Measurements from ENCODE around the gene FADS6.
"Not testable (repeated sequence)": the region's sequence is repeated elsewhere in the genome, so short reads cannot be mapped to it uniquely, and the experiment has no call there.

FADS6 gene

DNA sequence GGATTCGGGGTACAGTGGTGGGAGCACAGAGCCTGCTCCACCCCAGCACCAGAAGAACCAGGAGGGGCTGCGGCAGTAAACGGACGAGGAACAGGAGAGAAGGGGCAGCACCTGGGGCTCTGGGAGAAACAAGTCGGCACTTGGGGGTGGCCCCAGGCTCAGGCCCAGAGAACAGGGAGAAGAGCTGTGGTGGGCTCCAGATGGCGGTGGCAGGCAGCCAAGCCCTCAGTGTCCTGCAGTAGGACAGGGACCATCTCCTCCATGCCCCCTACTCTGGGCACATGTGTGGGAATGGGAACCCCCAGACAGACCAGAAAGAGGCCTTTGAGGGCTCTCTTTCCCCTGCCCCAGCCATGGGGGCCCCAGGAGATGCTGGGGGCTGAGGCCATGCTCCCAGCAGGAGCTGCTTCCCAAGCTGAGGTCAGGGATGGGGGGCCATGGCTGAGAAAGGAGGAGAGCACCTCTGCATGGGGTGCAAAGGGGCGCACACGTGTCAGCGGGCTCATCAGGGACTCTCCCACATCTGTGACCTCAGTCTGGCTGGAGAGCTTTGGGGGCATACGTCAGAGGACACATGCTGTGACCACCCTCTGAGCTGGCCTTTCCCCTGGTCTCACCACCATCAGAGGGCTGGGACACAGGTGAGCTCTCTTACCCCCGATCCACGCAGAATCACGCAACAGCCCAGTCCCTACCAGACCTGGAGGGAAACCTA is 22.9 kb upstream of the FADS6 start:
- H3K4me3 ChIP-seq (ENCODE audit: low read depth, low read length), result no peak overlapping the region
- DNase-seq (ENCODE audit: low read depth), result no peak
- TF ChIP-seq, protein P1, sequence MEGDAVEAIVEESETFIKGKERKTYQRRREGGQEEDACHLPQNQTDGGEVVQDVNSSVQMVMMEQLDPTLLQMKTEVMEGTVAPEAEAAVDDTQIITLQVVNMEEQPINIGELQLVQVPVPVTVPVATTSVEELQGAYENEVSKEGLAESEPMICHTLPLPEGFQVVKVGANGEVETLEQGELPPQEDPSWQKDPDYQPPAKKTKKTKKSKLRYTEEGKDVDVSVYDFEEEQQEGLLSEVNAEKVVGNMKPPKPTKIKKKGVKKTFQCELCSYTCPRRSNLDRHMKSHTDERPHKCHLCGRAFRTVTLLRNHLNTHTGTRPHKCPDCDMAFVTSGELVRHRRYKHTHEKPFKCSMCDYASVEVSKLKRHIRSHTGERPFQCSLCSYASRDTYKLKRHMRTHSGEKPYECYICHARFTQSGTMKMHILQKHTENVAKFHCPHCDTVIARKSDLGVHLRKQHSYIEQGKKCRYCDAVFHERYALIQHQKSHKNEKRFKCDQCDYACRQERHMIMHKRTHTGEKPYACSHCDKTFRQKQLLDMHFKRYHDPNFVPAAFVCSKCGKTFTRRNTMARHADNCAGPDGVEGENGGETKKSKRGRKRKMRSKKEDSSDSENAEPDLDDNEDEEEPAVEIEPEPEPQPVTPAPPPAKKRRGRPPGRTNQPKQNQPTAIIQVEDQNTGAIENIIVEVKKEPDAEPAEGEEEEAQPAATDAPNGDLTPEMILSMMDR (conservative IDR thresholded peaks at IDR 0.05; ENCODE audit: low read depth, low read length), result no peak

GRCh38 chr17:74911423-74911822 is 18.0 kb upstream of the FADS6 start:
- not testable (repeated sequence) for H3K4me3 ChIP-seq (ENCODE audit: low read depth, low read length); DNase-seq (ENCODE audit: low read depth)

- not testable (repeated sequence) for DNase-seq (ENCODE audit: low read depth); H3K4me3 ChIP-seq (ENCODE audit: low read depth, low read length)
Measured at GRCh38 chr17:74909097-74909496, 15.7 kb upstream of the FADS6 start.

DNA sequence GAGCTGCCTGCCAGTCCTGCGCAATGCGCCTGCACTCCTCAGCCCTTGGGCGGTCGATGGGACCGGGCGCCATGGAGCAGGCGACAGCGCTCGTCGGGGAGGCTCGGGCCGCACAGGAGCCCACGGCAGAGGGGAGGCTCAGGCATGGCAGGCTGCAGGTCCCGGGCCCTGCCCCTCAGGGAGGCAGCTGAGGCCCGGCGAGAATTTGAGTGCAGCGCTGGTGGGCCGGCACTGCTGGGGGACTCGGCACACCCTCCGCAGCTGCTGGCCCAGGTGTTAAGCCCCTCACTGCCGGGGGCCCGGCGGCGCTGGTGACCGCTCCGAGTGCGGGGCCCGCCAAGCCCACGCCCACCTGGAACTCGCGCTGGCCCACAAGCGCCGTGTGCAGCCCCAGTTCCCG is 13.6 kb upstream of the FADS6 start:
- TF ChIP-seq, protein P1 (conservative IDR thresholded peaks at IDR 0.05; ENCODE audit: low read depth, low read length), result no peak
- DNase-seq (ENCODE audit: low read depth), result no peak
- H3K4me3 ChIP-seq (ENCODE audit: low read depth, low read length), result no peak overlapping the region

DNA sequence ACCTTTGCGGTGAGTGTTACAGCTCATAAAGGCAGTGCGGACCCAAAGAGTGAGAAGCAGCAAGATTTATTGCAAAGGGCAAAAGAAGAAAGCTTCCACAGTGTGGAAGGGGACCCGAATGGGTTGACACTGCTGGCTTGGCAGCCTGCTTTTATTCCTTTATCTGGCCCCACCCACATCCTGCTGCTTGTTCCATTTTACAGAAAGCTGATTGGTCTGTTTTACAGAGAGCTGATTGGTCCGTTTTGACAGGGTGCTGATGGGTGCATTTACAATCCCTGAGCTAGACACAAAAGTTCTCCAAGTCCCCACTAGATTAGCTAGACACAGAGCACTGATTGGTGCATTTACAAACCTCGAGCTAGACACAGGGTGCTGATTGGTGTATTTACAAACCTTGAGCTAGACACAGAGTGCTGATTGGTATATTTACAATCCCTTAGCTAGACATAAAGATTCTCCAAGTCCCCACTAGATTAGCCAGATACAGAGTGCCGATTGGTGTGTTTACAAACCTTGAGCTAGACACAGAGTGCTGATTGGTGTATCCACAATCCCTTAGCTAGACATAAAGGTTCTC is 12.9 kb upstream of the FADS6 start:
- H3K4me3 ChIP-seq (ENCODE audit: low read depth, low read length); DNase-seq (ENCODE audit: low read depth): not testable (repeated sequence)

- H3K4me3 ChIP-seq (ENCODE audit: low read depth, low read length), result no peak overlapping the region
- TF ChIP-seq, protein P1 (conservative IDR thresholded peaks at IDR 0.05; ENCODE audit: low read depth, low read length), result no peak
- DNase-seq (ENCODE audit: low read depth), result no peak
Measured at GRCh38 chr17:74904687-74905409, 11.4 kb upstream of the FADS6 start.

- TF ChIP-seq, protein P1 (conservative IDR thresholded peaks at IDR 0.05; ENCODE audit: low read depth, low read length), result no peak
- H3K4me3 ChIP-seq (ENCODE audit: low read depth, low read length), result no peak overlapping the region
- DNase-seq (ENCODE audit: low read depth), result no peak
Measured at GRCh38 chr17:74903671-74904070, 10.2 kb upstream of the FADS6 start.

GRCh38 chr17:74903034-74903433 is 9.6 kb upstream of the FADS6 start:
- DNase-seq (ENCODE audit: low read depth), result no peak
- TF ChIP-seq, protein P1 (conservative IDR thresholded peaks at IDR 0.05; ENCODE audit: low read depth, low read length), result no peak
- no peak overlapping the region for H3K4me3 ChIP-seq (ENCODE audit: low read depth, low read length)
